ENCODE results near the gene SLC48A1.

The SLC48A1 gene

DNA sequence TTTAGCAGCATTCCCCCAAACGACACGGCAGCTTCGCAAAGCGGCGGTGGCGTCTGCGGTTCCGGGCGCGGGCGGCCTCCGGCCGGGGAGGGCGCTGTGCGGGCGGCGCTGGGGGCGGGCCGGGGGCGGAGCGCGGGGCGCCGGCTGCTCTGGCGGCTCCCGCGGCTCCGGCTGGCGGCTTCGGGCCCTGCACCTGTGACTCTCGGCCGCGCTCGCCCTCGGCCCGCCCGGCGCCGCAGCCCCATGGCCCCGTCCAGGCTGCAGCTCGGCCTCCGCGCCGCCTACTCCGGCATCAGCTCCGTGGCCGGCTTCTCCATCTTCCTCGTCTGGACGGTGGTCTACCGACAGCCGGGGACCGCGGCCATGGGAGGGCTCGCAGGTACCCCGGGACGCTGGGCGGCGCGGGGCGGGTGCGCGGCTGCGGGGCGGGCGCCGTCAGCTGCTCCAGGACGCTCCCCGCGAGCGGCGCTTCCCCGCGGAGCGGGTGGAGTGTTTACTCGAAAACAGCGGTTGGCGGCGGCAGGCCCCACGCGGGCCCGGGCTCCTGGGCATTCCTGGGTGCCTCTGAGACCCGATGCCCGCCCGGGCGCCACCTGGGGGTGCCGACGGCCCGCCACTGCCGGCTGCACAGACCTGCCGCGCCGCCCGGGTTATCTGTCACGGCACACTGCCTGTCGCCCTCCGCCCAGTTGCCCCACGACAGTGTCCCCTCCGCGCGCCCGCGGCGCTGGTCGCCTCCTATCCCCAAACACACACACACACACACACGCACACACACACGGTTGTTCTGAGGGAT lies at the start of gene SLC48A1:
Gene SLC48A1 (plus strand): TSS at position 177 of the 796 bp plus-strand sequence. CDS start 67 bp downstream, at position 244.
- in situ Hi-C loops (cut with HindIII; ENCODE audit: low sequenced_read_pairs): no loop called here

- in situ Hi-C loops (cut with HindIII; ENCODE audit: low sequenced_read_pairs): no loop called here
Measured at GRCh38 chr12:47725091-47725772, 47.8 kb upstream of the SLC48A1 start, which contains the start of gene ENDOU. TSS of gene ENDOU (minus strand) at chr12:47725490. CDS start at chr12:47725413, 77 bp downstream.

DNA sequence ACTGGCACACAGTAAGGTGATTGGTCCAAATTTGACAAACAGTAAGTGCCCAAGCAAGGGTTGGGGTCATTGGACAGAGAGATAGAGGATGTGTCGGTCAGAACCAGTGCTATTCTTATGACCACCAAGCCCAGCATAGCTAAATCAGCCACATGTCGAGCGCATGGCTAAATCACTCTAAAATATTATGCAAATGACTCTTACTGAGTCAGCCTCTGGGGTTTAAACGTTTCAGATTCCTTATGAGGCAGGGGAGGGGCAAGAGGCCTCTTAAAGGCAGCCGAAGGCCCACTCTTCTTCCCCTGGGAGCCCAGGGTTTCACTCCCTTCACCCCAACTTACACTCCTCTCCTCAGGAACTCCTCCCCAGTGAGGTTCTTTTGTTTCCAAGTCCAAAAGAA lies 47.1 kb upstream of the SLC48A1 start:
- in situ Hi-C loops (cut with HindIII; ENCODE audit: low sequenced_read_pairs): no loop called here

GRCh38 chr12:47729233-47729632 lies 43.8 kb upstream of the SLC48A1 start:
- in situ Hi-C loops (cut with HindIII; ENCODE audit: low sequenced_read_pairs): no loop called here

DNA sequence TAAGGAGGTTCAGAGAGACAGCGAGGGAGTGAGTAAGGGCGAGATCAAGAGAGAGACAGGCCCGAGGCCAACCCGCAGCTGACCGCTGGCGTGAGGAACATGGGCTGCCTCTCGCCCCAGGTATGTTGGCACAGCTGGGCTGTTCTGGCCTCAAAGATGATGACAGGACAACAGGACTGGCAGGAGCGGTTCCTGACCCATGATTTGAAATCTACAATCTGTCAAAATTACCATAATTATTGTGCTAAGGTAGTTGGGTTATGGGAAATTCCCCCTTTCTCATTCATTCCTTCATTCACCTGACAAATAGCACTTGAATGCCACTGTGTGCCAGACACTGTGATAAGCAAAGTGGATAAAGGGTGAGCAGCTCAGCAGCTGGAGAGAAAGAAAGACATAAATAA lies 42.7 kb upstream of the SLC48A1 start:
- in situ Hi-C loops (cut with HindIII; ENCODE audit: low sequenced_read_pairs): no loop called here

GRCh38 chr12:47731723-47732122 lies 41.3 kb upstream of the SLC48A1 start:
- in situ Hi-C loops (cut with HindIII; ENCODE audit: low sequenced_read_pairs): no loop called here

GRCh38 chr12:47732504-47732903 lies 40.5 kb upstream of the SLC48A1 start:
- in situ Hi-C loops (cut with HindIII; ENCODE audit: low sequenced_read_pairs): no loop called here

- in situ Hi-C loops (cut with HindIII; ENCODE audit: low sequenced_read_pairs): no loop called here
Measured at GRCh38 chr12:47733142-47733541, 39.9 kb upstream of the SLC48A1 start.

DNA sequence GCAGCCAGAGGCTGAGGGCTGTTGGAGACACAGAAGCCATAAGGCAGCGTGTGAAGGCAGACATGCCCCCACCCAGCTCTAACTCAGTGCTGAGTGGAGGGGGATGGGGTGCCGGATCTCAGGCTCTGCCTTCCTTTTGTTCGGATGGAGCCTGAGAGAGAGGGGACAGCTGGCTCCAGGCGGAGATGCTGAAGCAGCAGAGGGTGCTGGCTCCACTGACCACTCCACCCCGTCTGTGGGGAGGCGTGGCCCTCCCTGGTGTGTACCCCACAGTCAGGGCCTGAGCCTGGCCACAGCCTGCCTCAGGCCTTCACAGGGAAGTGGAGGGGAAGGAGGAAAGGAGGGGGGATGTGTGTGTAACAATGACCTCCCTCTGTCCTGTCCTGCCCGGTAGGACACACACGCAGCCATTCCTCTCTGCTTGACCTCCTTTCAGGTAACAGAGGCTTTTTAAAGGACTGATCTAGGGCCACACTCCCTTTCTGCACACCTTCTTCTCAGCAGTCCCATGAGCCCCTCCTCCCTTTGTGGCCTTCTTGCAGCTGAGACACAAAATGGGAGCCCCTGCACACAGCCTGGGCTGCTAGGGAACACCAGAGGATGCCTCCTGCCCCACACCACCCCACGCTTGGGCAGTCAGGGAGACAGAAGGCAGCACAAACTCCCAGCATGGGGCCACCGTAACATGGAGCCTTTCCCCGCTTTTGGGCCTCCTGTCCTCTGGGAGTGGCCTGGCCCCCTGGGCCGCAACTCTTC lies 38.1 kb upstream of the SLC48A1 start:
- in situ Hi-C loops (cut with HindIII; ENCODE audit: low sequenced_read_pairs): no loop called here

- in situ Hi-C loops (cut with HindIII; ENCODE audit: low sequenced_read_pairs): no loop called here
Measured at GRCh38 chr12:47735649-47736048, 37.4 kb upstream of the SLC48A1 start.

- in situ Hi-C loops (cut with HindIII; ENCODE audit: low sequenced_read_pairs): no loop called here
Measured at GRCh38 chr12:47736216-47736615, 36.8 kb upstream of the SLC48A1 start.

- in situ Hi-C loops (cut with HindIII; ENCODE audit: low sequenced_read_pairs): no loop called here
Measured at GRCh38 chr12:47736877-47737676, 36.0 kb upstream of the SLC48A1 start.

DNA sequence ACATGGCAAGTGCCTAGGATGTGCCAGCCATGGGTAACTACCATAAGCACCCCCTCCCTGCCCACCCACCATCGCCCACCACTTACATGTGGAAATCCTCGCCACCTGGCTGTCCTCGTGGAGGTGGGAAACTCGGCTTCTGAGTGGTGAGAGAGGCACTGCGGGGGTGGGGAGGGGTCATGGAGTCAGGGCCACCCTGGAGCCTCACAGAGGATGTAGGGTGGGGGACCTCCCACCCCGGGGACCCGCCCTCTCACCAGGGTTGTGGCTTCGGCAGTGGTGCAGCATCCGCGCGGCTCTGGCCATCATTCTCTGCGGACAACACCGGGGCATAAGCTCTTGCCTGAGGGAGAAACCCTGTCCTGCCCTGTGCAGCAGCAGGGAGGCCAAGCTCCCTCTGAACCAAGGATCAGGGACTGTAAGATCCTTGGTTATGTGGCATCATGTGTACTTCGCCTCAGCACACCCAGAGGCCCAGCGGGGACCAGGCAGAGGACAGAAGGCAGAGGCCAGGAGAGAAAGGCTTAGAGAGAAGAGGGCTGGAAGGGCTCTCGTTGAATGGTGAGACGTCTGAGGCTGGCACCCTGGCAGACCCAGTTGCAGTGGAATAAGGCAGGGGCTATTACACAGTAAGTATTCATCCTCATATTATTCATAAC lies 35.0 kb upstream of the SLC48A1 start:
- in situ Hi-C loops (cut with HindIII; ENCODE audit: low sequenced_read_pairs): no loop called here

- in situ Hi-C loops (cut with HindIII; ENCODE audit: low sequenced_read_pairs): no loop called here
Measured at GRCh38 chr12:47739297-47739696, 33.7 kb upstream of the SLC48A1 start.

- in situ Hi-C loops (cut with HindIII; ENCODE audit: low sequenced_read_pairs): no loop called here
Measured at GRCh38 chr12:47739979-47740378, 33.1 kb upstream of the SLC48A1 start.

- in situ Hi-C loops (cut with HindIII; ENCODE audit: low sequenced_read_pairs): no loop called here
Measured at GRCh38 chr12:47740606-47741339, 32.3 kb upstream of the SLC48A1 start.

DNA sequence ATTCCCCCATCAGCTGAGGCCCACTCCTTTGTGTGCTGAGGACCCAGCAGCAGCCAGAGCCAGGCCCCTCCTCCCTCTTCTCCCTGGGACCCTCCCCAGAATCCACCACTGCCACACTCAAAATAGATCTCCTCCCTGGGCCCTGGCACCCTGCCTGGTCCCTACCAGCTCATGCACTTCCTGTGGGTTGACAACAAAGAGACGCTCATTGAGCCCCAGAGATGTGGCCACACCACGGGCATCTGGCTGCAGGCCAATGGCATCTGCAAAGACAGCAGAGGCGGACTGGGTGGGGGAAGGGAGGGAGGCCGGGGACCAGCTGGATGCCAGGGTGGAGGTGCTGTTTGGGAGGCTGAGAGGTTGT lies 31.7 kb upstream of the SLC48A1 start:
- in situ Hi-C loops (cut with HindIII; ENCODE audit: low sequenced_read_pairs): no loop called here

DNA sequence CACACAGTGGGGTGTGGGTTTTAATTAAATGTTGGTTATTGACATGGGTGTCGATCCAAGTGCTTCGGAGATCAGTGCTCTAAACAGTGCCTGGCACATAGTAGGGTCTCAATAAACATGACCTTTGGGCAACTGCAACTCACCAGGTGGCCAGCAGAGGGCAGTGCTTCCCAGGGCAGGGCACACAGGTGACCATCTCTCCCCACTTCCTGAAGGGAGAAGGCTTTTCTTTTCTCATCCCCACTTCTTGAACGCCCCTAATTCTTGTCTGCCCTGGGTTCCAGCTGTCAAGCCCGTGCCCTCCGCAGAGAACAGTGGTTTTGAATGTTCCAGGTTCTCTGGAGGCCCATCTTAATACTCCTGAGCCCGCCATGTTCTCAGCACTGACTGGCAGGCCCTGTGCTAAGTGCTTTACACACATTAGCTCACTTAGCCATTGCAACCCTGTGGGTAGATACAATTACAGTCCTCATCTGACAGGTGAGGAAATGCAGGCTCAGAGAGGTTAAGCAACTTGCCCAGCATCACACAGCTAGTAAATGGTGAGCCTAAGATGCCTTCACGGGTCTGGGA lies 30.7 kb upstream of the SLC48A1 start:
- in situ Hi-C loops (cut with HindIII; ENCODE audit: low sequenced_read_pairs): no loop called here

DNA sequence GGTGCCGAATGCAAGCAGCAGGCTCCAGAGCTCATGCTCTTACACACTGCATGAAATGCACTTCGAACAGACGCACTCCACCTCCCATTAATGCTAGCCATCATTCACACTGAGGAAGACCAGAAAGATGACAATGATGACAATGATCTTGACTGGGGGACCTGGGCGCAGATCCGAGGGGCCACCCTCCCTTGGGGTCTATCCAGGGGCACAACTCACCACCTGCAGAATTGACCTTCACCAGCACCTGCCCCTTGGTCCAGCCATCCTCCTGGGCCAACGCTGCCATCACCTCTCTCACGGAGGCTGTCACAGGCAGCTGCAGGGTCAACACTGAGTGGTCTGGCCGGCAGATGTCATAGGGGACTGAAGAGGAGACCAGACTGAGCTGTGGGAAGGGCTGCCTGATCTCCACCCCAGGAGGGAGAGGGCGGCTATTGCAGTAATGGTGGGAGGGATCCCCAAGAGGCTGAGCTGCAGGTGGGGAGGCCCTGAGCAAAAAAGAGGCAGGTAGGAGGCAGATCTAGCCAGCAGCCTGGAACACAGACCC lies 29.7 kb upstream of the SLC48A1 start:
- in situ Hi-C loops (cut with HindIII; ENCODE audit: low sequenced_read_pairs): no loop called here
